ENCODE results near the gene SLC23A3. TPM values are rescaled to one million over a fixed set of nuclear protein-coding genes. Genes with fewer than 3 reads are reported as not detected.
"Not testable (repeated sequence)": the region's sequence is repeated elsewhere in the genome, so short reads cannot be mapped to it uniquely, and the experiment has no call there.

SLC23A3 gene
- total RNA-seq, 4 donors from 2014 or later, result 5.4 to 18.4 (median 15.7) TPM

- intact Hi-C loops (cut with DNase I; ENCODE audit: low total_unique reads), result no loop called here
- Histone ChIP-seq H3K27me3 (no peaks in the 10 kb centered on the region), H3K9me3 (no peaks in the 10 kb centered on the region), H3K27ac (peak within 1 kb of the TSS; percentile 93 to 99 (median 96)), H3K36me3 (no peaks in the 10 kb centered on the region), H3K4me3 (peak within 1 kb of the TSS; percentile 61 to 76 (median 71)), H3K4me1 (peaks cover 7 to 21% (median 20%) of the 10 kb centered on the region in 4 donors)
- WGBS, 2 donors (ENCODE audit: low coverage in 1 of 2), result 0% methylated on average over 2 to 49 of the region's 76 CpGs
- TF ChIP-seq EP300 (IDR thresholded peaks at IDR 0.05; ENCODE audit: low read depth), result no peak
- peak; percentile 98 for TF ChIP-seq POLR2A (IDR thresholded peaks at IDR 0.05)
- peak in 3 of 5 experiments; percentile 9 to 66 (median 61) for TF ChIP-seq CTCF (IDR thresholded peaks at IDR 0.05)
- peak; percentile 98 to 99 (median 99) for TF ChIP-seq POLR2AphosphoS5 (IDR thresholded peaks at IDR 0.05)
- in situ Hi-C loops (cut with MboI; ENCODE audit: low pct_ligation_motif_present in 1 of 4, low pct_unique_long_range_greater_than_20kb in 1 of 4, low sequenced_read_pairs in 3 of 4), result loop anchor here in 1 of 4 donors (5.0 kb wide), 1 partner anchor 34 kb away; the partner anchor contains the start of gene SLC23A3
- peak; percentile 97 for DNase-seq
Measured at GRCh38 chr2:219206328-219207133, 36.7 kb upstream of the SLC23A3 start, which contains the start of gene ZFAND2B. ZFAND2B (plus strand) TSS chr2:219206782; CDS start chr2:219206988, 206 bp downstream.

DNA sequence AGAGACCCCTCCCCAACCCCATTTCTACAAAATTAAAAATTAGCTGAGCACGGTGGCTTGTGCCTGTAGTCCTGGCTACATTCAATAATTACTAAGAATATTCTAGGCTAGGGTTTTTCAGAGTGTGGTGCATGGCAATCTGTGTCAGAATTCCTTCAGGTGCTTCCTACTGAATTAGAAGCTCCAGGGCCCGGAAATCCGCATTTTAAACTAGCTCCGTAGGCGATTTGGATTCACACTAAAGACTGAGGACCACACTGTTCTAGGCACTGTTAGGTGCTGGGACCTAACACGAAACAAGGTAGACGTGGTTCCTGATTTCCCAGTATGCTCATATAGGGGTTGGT is 36.1 kb upstream of the SLC23A3 start:
- no peak for DNase-seq
- no peak for TF ChIP-seq CTCF (IDR thresholded peaks at IDR 0.05)
- TF ChIP-seq POLR2AphosphoS5 (IDR thresholded peaks at IDR 0.05), result no peak
- no peak for TF ChIP-seq EP300 (IDR thresholded peaks at IDR 0.05; ENCODE audit: low read depth)
- no peak for TF ChIP-seq POLR2A (IDR thresholded peaks at IDR 0.05)
- intact Hi-C loops (cut with DNase I; ENCODE audit: low total_unique reads), result no loop called here
- Histone ChIP-seq H3K36me3 (no peaks in the 10 kb centered on the region), H3K9me3 (no peaks in the 10 kb centered on the region), H3K27ac (peak overlapping the region; percentile 93 to 99 (median 96)), H3K4me3 (peak overlapping the region; percentile 2 to 76 (median 71)), H3K4me1 (peaks cover 7 to 21% (median 20%) of the 10 kb centered on the region in 4 donors), H3K27me3 (no peaks in the 10 kb centered on the region)
- in situ Hi-C loops (cut with MboI; ENCODE audit: low pct_ligation_motif_present in 1 of 4, low pct_unique_long_range_greater_than_20kb in 1 of 4, low sequenced_read_pairs in 3 of 4), result loop anchor here in 1 of 4 donors (5.0 kb wide), 1 partner anchor 34 kb away; the partner anchor contains the start of gene SLC23A3
- 14 to 50% methylated on average over 1 to 7 of the region's 7 CpGs for WGBS, 2 donors (ENCODE audit: low coverage in 1 of 2)

- Histone ChIP-seq H3K4me1 (peaks cover 7 to 21% (median 20%) of the 10 kb centered on the region in 4 donors), H3K27ac (no peak overlapping the region), H3K9me3 (no peaks in the 10 kb centered on the region), H3K4me3 (no peak overlapping the region), H3K36me3 (no peaks in the 10 kb centered on the region), H3K27me3 (no peaks in the 10 kb centered on the region)
- no peak for DNase-seq
- intact Hi-C loops (cut with DNase I; ENCODE audit: low total_unique reads) (no loop called here), in situ Hi-C loops (cut with MboI; ENCODE audit: low pct_ligation_motif_present in 1 of 4, low pct_unique_long_range_greater_than_20kb in 1 of 4, low sequenced_read_pairs in 3 of 4) (loop anchor here in 1 of 4 donors (5.0 kb wide), 1 partner anchor 33 kb away; the partner anchor contains the start of gene SLC23A3)
- no peak for TF ChIP-seq EP300 (IDR thresholded peaks at IDR 0.05; ENCODE audit: low read depth)
- TF ChIP-seq POLR2AphosphoS5 (IDR thresholded peaks at IDR 0.05), result no peak
- TF ChIP-seq POLR2A (IDR thresholded peaks at IDR 0.05), result no peak
- no peak for TF ChIP-seq CTCF (IDR thresholded peaks at IDR 0.05)
- WGBS, 2 donors (ENCODE audit: low coverage in 1 of 2), result 83 to 85% methylated on average over 5 of the region's 5 CpGs
Measured at GRCh38 chr2:219205165-219205538, 35.3 kb upstream of the SLC23A3 start.

- no peak for DNase-seq
- Histone ChIP-seq H3K27ac (no peak overlapping the region), H3K9me3 (no peaks in the 10 kb centered on the region), H3K27me3 (no peaks in the 10 kb centered on the region), H3K36me3 (no peaks in the 10 kb centered on the region), H3K4me1 (peaks cover 7 to 21% (median 20%) of the 10 kb centered on the region in 4 donors), H3K4me3 (no peak overlapping the region)
- in situ Hi-C loops (cut with MboI; ENCODE audit: low pct_ligation_motif_present in 1 of 4, low pct_unique_long_range_greater_than_20kb in 1 of 4, low sequenced_read_pairs in 3 of 4) (loop anchor here in 1 of 4 donors (5.0 kb wide), 1 partner anchor 32 kb away; the partner anchor contains the start of gene SLC23A3), intact Hi-C loops (cut with DNase I; ENCODE audit: low total_unique reads) (no loop called here)
- TF ChIP-seq CTCF (IDR thresholded peaks at IDR 0.05), result no peak
- no peak for TF ChIP-seq POLR2A (IDR thresholded peaks at IDR 0.05)
- no peak for TF ChIP-seq EP300 (IDR thresholded peaks at IDR 0.05; ENCODE audit: low read depth)
- no peak for TF ChIP-seq POLR2AphosphoS5 (IDR thresholded peaks at IDR 0.05)
- 93% methylated on average over 6 to 7 of the region's 7 CpGs for WGBS, 2 donors (ENCODE audit: low coverage in 1 of 2)
Measured at GRCh38 chr2:219204425-219205164, 34.8 kb upstream of the SLC23A3 start.

GRCh38 chr2:219201331-219201730 is 31.5 kb upstream of the SLC23A3 start:
- H3K27me3 ChIP-seq; intact Hi-C loops (cut with DNase I; ENCODE audit: low total_unique reads); DNase-seq; H3K27ac ChIP-seq; H3K4me3 ChIP-seq; H3K9me3 ChIP-seq; in situ Hi-C loops (cut with MboI; ENCODE audit: low pct_ligation_motif_present in 1 of 4, low pct_unique_long_range_greater_than_20kb in 1 of 4, low sequenced_read_pairs in 3 of 4); H3K36me3 ChIP-seq; H3K4me1 ChIP-seq: not testable (repeated sequence)
- 89% methylated on average over 21 of the region's 21 CpGs; no CpG with 5 or more reads in 1 of the 2 donors for WGBS, 2 donors (ENCODE audit: low coverage in 1 of 2)
